GM19467 (cell line): ENCODE measurements around the gene SLC12A7.
"Not testable (repeated sequence)": the region's sequence is repeated elsewhere in the genome, so short reads cannot be mapped to it uniquely, and the experiment has no call there.

ENCODE experiments used
- ATAC-seq: cut with Tn5 transposase; IDR thresholded peaks from one replicate; pipeline ENCODE4 v1.9.1; 2021; ENCODE audit warnings: mild to moderate bottlenecking, moderate library complexity; ENCODE audit not compliant: unreplicated experiment

The SLC12A7 gene

GRCh38 chr5:1111727-1112289, at the start of gene SLC12A7:
Gene SLC12A7, minus strand, starts transcription at chr5:1112063. Its CDS starts 72 bp downstream, at chr5:1111991.
- peak; percentile 44 for ATAC-seq

DNA sequence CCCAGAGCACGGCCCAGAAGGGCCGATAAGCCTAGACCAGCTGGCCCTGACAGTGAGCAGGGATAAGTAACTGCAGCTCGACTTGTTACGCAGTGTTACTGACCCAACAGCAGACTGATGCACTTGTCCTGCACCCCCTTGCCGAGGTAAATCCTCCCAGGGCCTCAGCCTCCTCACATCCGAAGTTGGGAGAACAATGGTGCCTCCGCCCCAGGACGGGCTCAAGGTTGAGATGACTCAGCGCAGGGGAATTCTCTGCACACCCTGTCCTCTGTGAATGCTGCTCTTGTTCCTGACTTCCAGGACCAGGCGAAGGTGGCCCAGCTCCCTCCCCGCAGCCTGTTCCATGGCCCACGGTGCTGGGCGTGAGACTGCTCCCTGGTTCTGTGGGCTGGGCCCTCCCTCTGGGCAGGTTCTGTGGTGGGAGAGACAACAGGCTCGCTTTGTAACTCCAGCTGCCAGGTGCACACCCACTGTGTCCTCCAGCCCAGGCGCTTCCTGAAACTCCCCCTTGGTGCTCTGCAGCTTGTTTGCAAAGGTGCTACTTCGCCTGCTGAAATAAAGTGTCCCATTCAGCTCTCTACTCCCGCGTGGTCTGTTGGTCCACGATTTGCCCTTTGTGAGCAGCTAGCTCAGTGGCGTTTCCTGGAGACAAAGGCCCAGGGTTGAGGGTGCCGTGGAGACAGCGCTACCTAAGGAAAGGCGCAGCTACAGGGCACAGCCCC, 49.4 kb upstream of the SLC12A7 start:
- no peak for ATAC-seq

DNA sequence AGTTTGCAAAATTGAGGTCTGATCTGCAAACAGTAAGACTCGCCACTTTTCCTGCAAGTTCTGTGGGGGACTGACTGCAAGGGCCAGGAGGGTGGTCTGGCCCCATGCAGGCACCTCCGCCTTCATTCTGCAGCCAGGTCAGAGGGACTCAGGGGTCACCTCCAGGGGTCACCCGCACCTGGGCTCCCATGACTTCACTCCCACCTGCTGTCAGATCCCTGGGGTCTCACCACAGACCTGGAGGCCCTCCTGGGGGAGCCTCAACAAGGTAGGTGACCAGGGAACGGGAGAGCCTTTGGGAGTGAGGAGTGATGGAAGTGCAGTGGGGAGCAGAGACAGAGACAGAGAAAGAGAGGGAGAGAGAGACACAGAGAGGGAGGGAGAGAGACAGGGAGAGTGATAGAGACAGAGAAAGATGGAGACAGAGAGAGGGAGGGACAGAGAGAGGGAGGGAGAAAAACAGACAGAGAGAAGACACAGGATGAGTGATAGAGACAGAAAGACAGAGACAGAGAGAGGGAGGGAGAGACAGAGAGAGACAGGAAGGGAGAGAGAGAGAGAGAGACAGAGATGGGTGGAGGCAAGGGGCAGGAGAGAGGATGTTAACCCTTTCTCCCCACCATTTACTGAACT, 48.0 kb upstream of the SLC12A7 start:
- ATAC-seq, result no peak

DNA sequence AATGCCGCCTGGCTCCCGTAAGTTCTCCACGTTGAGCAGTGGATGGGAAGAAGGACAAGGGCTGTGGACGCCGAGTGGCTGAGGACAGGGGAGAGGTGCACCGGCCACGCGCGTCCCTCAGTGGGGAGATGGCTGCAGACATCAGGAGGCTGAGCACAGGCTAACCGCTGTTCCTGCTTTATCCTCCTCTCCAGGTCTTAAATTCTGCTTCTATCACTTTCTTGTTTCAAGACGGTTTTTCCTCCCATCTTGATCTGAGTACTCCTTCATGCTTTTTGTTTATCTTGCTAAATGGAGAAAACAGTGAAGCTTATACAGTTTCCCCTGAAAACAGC, 47.4 kb upstream of the SLC12A7 start:
- ATAC-seq, result no peak

DNA sequence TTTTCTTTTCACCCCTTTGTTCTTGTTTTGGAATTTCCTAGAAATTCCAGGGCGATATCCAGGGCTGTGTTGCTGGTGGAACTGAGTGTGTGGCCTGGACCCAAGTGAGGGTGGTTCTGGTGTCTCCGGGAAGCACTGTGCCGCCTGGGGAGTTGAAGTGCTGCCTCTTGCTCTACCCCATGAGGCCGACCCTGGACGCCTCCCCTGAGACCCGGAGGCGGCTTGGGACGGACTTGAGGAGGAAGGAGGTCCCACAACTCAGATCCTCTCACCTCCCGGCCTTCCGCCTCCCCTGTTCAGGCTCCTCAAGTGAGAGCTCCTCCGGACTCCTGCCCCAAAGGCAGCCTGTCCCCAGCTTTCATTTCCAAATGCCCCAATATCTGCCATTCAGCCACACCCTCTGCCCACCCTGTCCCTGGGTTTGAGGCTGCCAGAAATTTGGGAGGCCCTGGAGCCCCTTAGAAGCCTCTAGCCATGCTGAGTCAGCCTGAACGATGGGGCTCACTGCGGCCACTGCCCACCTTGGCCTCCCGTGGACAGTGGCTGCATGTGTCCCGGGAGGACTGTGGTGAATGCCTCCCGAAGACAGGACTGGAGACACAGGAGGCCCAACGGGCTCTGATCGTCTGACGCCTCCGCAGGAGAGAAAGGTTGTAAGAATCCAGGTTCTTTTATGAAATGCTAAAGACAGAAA, 46.9 kb upstream of the SLC12A7 start:
- no peak for ATAC-seq

GRCh38 chr5:1157461-1157986, 45.7 kb upstream of the SLC12A7 start:
- not testable (repeated sequence) for ATAC-seq

GRCh38 chr5:1156754-1157460, 45.0 kb upstream of the SLC12A7 start:
- no peak for ATAC-seq

- no peak for ATAC-seq
Observed at GRCh38 chr5:1156033-1156753, 44.3 kb upstream of the SLC12A7 start.

DNA sequence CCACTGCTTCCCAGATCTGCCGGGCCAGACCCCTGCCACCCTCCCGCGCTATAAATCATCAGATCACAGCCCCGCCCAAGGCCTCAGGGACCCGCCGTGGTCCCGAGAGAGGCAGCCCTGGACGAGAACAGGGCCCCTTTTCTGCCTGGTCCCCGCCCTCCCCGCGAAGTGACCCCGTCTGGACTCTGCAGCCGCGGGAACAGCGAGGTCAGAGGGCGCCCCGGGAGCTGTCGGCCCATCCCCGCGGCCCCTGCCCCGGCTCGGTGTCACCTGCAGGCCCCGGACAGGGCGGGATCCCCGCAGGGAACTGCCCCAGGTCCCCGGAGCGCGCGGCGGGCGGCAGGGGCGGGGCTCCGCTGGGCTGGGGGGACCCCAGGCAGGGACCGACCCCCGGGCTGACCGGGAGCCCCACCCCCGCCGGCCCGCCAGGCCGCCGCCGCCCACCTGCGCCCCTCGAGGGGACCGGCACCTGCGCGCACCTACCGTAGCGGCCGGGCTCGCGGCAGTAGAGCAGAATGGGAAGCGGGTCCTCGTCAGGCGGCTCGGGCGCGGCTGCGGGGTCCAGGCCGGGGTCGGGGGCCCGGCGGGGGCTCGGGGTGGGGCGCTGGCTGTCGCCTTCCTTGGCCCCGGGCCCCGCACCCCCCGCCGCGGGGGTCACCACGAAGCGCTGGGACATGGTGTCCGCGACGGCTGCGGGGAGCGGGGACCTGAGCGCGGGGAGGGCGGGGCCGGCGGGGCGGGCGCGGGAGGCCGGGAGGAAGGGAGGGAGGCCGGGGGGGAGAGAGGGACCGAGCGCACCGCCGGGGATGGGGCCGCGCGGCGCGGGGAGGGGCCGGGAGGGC, 43.5 kb upstream of the SLC12A7 start:
- no peak for ATAC-seq

DNA sequence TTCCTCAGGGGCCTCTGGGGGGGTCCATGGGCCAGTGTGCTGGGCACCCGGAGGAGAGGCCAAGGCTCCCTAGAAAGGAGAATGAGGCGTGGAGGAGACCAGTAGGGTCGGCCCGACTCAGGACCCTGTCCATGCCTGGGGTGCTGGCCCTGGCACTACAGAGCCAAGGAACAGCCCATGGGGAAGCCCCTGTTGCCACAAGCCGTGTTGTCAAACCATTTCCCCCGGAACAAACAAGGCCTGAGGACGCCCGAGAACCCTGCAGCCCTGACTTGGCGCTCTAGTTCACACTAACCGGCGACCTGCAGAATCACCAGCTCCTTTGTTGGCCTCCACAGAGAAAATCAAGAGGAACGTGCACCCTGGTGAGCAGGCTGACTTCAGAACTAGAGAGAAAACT, 41.6 kb upstream of the SLC12A7 start:
- no peak for ATAC-seq

DNA sequence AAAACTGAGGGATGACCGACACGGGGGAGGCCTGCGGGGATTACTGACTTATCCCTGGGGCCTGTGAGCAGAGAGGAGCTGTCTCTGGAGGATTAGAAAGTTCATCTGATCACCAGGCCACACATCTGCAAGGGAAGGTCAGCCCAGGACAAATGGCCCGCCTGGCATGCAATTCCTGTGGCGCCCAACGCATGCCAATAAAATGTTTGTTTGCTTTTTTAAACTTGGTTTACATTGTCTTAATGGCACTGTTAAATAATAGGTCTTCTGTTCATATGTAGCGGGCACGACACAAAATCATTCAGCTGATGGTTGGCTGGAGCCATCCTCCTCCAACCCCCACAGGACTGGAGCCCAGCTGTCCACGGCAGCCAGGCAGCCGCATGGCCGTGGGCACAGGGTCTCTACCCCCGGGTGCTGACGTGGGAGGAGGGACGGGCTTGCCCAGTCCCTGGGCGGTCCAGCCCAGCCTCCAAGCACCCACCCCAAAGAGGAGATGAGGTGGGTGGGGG, 41.0 kb upstream of the SLC12A7 start:
- ATAC-seq, result no peak

GRCh38 chr5:1152156-1152555, 40.3 kb upstream of the SLC12A7 start:
- no peak for ATAC-seq

DNA sequence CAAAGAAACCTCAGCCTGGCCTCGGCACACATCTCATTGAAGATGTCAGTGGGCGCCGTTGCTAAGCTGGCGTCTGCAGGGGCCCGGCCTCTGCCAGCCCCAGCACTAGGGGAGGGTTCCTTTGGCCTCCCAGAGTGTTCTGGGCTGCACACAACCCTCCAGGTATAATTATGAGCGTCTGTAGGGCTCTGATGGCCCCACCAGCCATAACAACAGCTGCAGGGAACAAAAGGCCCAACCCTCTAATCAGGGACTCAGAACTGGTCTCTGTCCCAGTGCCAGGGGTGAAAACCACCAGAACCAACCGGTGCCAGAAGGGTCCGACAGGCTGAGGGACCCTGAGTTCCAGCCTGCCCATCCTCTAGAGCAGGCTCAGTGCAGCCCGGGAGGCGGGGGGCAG, 39.5 kb upstream of the SLC12A7 start:
- ATAC-seq, result no peak

- no peak for ATAC-seq
Observed at GRCh38 chr5:1150866-1151265, 39.0 kb upstream of the SLC12A7 start.

- ATAC-seq, result no peak
Observed at GRCh38 chr5:1144638-1145396, 33.0 kb upstream of the SLC12A7 start.

DNA sequence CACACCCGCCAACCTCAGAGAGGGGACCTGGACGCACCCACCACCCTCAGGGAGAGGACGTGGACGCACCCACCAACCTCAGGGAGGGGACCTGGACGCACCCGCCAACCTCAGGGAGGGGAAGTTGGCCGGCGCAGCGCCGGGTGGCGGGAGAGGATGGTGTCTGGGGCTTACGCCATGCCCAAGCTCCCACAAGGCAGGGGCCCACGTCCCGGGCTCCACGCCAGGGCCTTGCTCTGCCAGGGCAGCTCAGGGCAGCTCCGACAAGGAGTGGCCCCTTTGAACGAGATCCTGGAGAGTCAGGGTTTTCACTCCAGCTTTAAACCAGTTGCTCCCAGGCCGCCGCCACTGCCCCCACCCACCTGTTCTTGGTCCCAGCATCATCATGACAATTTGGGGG, 32.2 kb upstream of the SLC12A7 start:
- ATAC-seq, result no peak

- ATAC-seq, result no peak
Observed at GRCh38 chr5:1143670-1143951, 31.7 kb upstream of the SLC12A7 start.

GRCh38 chr5:1142886-1143669, 31.2 kb upstream of the SLC12A7 start:
- no peak for ATAC-seq
